K562 (cell line): ENCODE results near the gene JUN. TPM values are rescaled to one million over a fixed set of nuclear protein-coding genes. Genes with fewer than 3 reads are reported as not detected.

Experiments
- BRD9 ChIP-seq: fragments of 450-650 bp; IDR thresholded peaks from 2 replicates; pipeline ENCODE4 v1.6.1; 2018; ENCODE audit warnings: low read depth; ENCODE audit not compliant: partially characterized antibody
- CBX8 ChIP-seq: fragments of 200-600 bp; sonication (generic); IDR thresholded peaks from 2 replicates; pipeline ENCODE4 v1.6.1; 2012; ENCODE audit warnings: borderline replicate concordance, mixed run types, low read depth, mild to moderate bottlenecking, moderate library complexity, mixed read lengths, low read length, control low read depth, inconsistent platforms; ENCODE audit not compliant: poor library complexity, severe bottlenecking; ENCODE audit errors: extremely low read depth
- CTCFL ChIP-seq: IDR thresholded peaks from 2 replicates; pipeline ENCODE4 v1.6.1; 2011; ENCODE audit warnings: borderline replicate concordance, low read depth, mild to moderate bottlenecking, moderate library complexity, low read length; ENCODE audit not compliant: insufficient read depth, poor library complexity, severe bottlenecking
- CXXC5 ChIP-seq: fragments of 250-450 bp; sonication (Bioruptor Pico); IDR thresholded peaks from 2 replicates; pipeline ENCODE4 v1.8.0; 2022; ENCODE audit warnings: inconsistent platforms, mild to moderate bottlenecking, moderate library complexity
- HIVEP1 ChIP-seq: fragments of 250-450 bp; sonication (Bioruptor Pico); IDR thresholded peaks from 2 replicates; pipeline ENCODE4 v1.4.0; 2020; ENCODE audit warnings: mild to moderate bottlenecking
- MEIS2 ChIP-seq: fragments of 450-650 bp; IDR thresholded peaks from 2 replicates; pipeline ENCODE4 v1.6.1; 2014; ENCODE audit warnings: mild to moderate bottlenecking; ENCODE audit not compliant: partially characterized antibody
- POLR2B ChIP-seq: fragments of 450-650 bp; IDR thresholded peaks from 2 replicates; pipeline ENCODE4 v1.6.1; 2018; ENCODE audit warnings: low read depth; ENCODE audit not compliant: partially characterized antibody
- PURB ChIP-seq: sonication (generic); formaldehyde crosslinking; IDR thresholded peaks from 2 replicates; pipeline ENCODE4 v1.9.0; 2021; ENCODE audit warnings: low read depth, mild to moderate bottlenecking, missing genetic modification reagents
- RBBP5 ChIP-seq: fragments of 200-600 bp; sonication (generic); IDR thresholded peaks from 2 replicates; pipeline ENCODE4 v1.6.1; 2012; ENCODE audit warnings: borderline replicate concordance, mild to moderate bottlenecking, low read length, control low read depth, inconsistent platforms; ENCODE audit not compliant: insufficient read depth, poor library complexity, severe bottlenecking
- SIN3A ChIP-seq, 2 experiments: fragments of 150-350 bp in 1 of 2; IDR thresholded peaks; 2 replicates each; pipeline ENCODE4 v1.6.1; 2011 to 2016; ENCODE audit warnings: borderline replicate concordance in 2 of 2, low read depth in 2 of 2, low read length in 2 of 2, mild to moderate bottlenecking in 2 of 2, moderate library complexity in 2 of 2; ENCODE audit not compliant: control insufficient read depth in 1 of 2
- SMAD4 ChIP-seq: fragments of 250-450 bp; sonication (Bioruptor Pico); conservative IDR thresholded peaks from 2 replicates; pipeline ENCODE4 v1.8.0; 2021; ENCODE audit warnings: inconsistent platforms, mild to moderate bottlenecking, moderate library complexity
- TEAD4 ChIP-seq, 2 experiments: sonication (generic) in 1 of 2; formaldehyde crosslinking in 1 of 2; IDR thresholded peaks; 2 replicates each; pipeline versions ENCODE4 v1.6.1 to v1.8.0; 2012 to 2022; ENCODE audit warnings: borderline replicate concordance in 1 of 2, inconsistent platforms in 1 of 2, low read length in 1 of 2, mild to moderate bottlenecking in 1 of 2, missing genetic modification reagents in 1 of 2
- ZNF639 ChIP-seq, 2 experiments: fragments of 200-800 bp in 1 of 2; sonication (Bioruptor generic) in 1 of 2; sonication (generic) in 1 of 2; formaldehyde crosslinking in 1 of 2; IDR thresholded peaks in 1 of 2; conservative IDR thresholded peaks in 1 of 2; 2 replicates each; pipeline versions ENCODE4 v1.5.0 to v1.6.1; 2016 to 2020; ENCODE audit warnings: missing compliant biosample characterization in 1 of 2, missing genetic modification characterization in 1 of 2, missing genetic modification reagents in 1 of 2
- polyA plus RNA-seq, 8 experiments: library from polyadenylated mRNA; depleted of rRNA in 4 of 8; stranded (reverse) in 5 of 8; unstranded in 3 of 8; fragments of >200 nt; fragmentation: Nextera tagmentation in 2 of 8; fragmentation: Illumina TruSeq in 1 of 8; extraction: Ambion mirVana in 2 of 8; extraction: Trizol in 1 of 8; gene quantifications; 2 replicates each; pipeline versions ENCODE4 v1.2.1 to v1.2.3, GENCODE V29; 2011 to 2014; ENCODE audit warnings: inconsistent platforms in 1 of 8, missing spikeins in 1 of 8
- total RNA-seq, 7 experiments: library from RNA; depleted of rRNA in 6 of 7; stranded (reverse); fragments of >200 nt in 6 of 7; fragmentation: Illumina TruSeq in 2 of 7; extraction: Trizol in 2 of 7; gene quantifications; 2 replicates each; pipeline versions ENCODE4 v1.2.1 to v1.2.3, GENCODE V29; 2011 to 2021; ENCODE audit warnings: low replicate concordance in 1 of 7
- TF ChIP-seq, protein P1 (sequence below): fragments of 200-800 bp; sonication (Bioruptor generic); IDR thresholded peaks from 2 replicates; pipeline ENCODE4 v1.6.1; 2017; ENCODE audit warnings: missing genetic modification characterization, missing compliant biosample characterization
- TF ChIP-seq, protein P2 (sequence below): sonication (generic); formaldehyde crosslinking; IDR thresholded peaks from 2 replicates; pipeline ENCODE4 v1.9.0; 2022; ENCODE audit warnings: mild to moderate bottlenecking, missing genetic modification reagents
- TF ChIP-seq, protein P3 (sequence below): fragments of 250-450 bp; sonication (Bioruptor Pico); IDR thresholded peaks from 2 replicates; pipeline ENCODE4 v1.5.0; 2021

JUN gene
- total and polyA plus RNA-seq, 9 of the 15 experiments (the other 6 are each of a cell fraction or from before 2014, with no cell fraction given) = 0.32 to 23.4 (median 4.0) TPM

- TF ChIP-seq, protein P1, sequence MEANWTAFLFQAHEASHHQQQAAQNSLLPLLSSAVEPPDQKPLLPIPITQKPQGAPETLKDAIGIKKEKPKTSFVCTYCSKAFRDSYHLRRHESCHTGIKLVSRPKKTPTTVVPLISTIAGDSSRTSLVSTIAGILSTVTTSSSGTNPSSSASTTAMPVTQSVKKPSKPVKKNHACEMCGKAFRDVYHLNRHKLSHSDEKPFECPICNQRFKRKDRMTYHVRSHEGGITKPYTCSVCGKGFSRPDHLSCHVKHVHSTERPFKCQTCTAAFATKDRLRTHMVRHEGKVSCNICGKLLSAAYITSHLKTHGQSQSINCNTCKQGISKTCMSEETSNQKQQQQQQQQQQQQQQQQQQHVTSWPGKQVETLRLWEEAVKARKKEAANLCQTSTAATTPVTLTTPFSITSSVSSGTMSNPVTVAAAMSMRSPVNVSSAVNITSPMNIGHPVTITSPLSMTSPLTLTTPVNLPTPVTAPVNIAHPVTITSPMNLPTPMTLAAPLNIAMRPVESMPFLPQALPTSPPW = peak; percentile 76
- TF ChIP-seq, protein P2, sequence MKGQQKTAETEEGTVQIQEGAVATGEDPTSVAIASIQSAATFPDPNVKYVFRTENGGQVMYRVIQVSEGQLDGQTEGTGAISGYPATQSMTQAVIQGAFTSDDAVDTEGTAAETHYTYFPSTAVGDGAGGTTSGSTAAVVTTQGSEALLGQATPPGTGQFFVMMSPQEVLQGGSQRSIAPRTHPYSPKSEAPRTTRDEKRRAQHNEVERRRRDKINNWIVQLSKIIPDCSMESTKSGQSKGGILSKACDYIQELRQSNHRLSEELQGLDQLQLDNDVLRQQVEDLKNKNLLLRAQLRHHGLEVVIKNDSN (CRISPR knock-in tag) = no peak
- TF ChIP-seq HIVEP1 (no peak), SMAD4 (CRISPR knock-in tag) (no peak), CXXC5 (CRISPR knock-in tag) (peak; percentile 76), PURB (CRISPR knock-in tag) (no peak), ZNF639 (CRISPR knock-in tag; conservative IDR thresholded peaks at IDR 0.05 in 1 of 2, IDR thresholded peaks at IDR 0.05 in 1 of 2) (no peak), RBBP5 (no peak), TEAD4 (IDR thresholded peaks at IDR 0.05; ENCODE audit: low read length) (peak; percentile 53), TEAD4 (CRISPR knock-in tag; IDR thresholded peaks at IDR 0.05; ENCODE audit: borderline replicate concordance) (no peak), BRD9 (no peak), CBX8 (no peak), POLR2B (peak; percentile 60), MEIS2 (peak; percentile 11), SIN3A (IDR thresholded peaks at IDR 0.05; ENCODE audit: borderline replicate concordance in 2 of 2, control insufficient read depth in 1 of 2, low read depth in 2 of 2, low read length in 2 of 2) (peak; percentile 14 to 54; a peak in 1 of 4 replicates), CTCFL (peak; percentile 46)
- TF ChIP-seq, protein P3, sequence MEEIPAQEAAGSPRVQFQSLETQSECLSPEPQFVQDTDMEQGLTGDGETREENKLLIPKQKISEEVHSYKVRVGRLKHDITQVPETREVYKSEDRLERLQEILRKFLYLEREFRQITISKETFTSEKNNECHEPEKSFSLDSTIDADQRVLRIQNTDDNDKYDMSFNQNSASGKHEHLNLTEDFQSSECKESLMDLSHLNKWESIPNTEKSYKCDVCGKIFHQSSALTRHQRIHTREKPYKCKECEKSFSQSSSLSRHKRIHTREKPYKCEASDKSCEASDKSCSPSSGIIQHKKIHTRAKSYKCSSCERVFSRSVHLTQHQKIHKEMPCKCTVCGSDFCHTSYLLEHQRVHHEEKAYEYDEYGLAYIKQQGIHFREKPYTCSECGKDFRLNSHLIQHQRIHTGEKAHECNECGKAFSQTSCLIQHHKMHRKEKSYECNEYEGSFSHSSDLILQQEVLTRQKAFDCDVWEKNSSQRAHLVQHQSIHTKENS (CRISPR knock-in tag) = no peak
Observed at GRCh38 chr1:58781541-58782177, 2.2 kb downstream of the JUN start (continued).
